ENCODE results near the gene GPRIN1.
"Not testable (repeated sequence)": the region's sequence is repeated elsewhere in the genome, so short reads cannot be mapped to it uniquely, and the experiment has no call there.

- not testable (repeated sequence) for TF ChIP-seq POLR2A, CTCF (IDR thresholded peaks at IDR 0.05)
Observed at GRCh38 chr5:176591667-176592066, 18.3 kb downstream of the GPRIN1 start.

All from transverse colon (tissue), 3 donors.